BE2C (cell line): ENCODE data around the gene PLXDC2.

Experiments used
- DNase-seq: peaks from one replicate; pipeline ENCODE4 v3.0.0-alpha.2; 2020
- H3K27me3 ChIP-seq: fragments of 250-450 bp; sonication (Bioruptor Pico); 2 replicates; pipeline ENCODE4 v1.5.1; 2020; ENCODE audit warnings: mild to moderate bottlenecking
- H3K36me3 ChIP-seq: fragments of 250-450 bp; sonication (Bioruptor Pico); 2 replicates; pipeline ENCODE4 v1.5.1; 2020; ENCODE audit warnings: mild to moderate bottlenecking
- H3K4me1 ChIP-seq: fragments of 250-450 bp; sonication (Bioruptor Pico); 2 replicates; pipeline ENCODE4 v1.5.1; 2020
- H3K4me3 ChIP-seq: 2 replicates; pipeline ENCODE4 v1.5.1; 2011; ENCODE audit warnings: low read depth, low read length
- H3K9me3 ChIP-seq: fragments of 250-450 bp; sonication (Bioruptor Pico); 2 replicates; pipeline ENCODE4 v1.5.1; 2020
- CTCF ChIP-seq: IDR thresholded peaks from 2 replicates; pipeline ENCODE4 v1.5.1; 2012; ENCODE audit warnings: mild to moderate bottlenecking, low read depth, low read length

The PLXDC2 gene

GRCh38 chr10:19888061-19888660, 71.9 kb downstream of the PLXDC2 start:
- no peaks in the 10 kb centered on the region for H3K4me1 ChIP-seq
- no peaks in the 10 kb centered on the region for H3K9me3 ChIP-seq
- no peak for DNase-seq
- no peaks in the 10 kb centered on the region for H3K27me3 ChIP-seq
- no peak overlapping the region for H3K4me3 ChIP-seq
- TF ChIP-seq CTCF, result no peak
- H3K36me3 ChIP-seq, result no peaks in the 10 kb centered on the region

- TF ChIP-seq CTCF, result no peak
- DNase-seq, result no peak
- Histone ChIP-seq H3K9me3 (no peaks in the 10 kb centered on the region), H3K4me1 (no peaks in the 10 kb centered on the region), H3K27me3 (no peaks in the 10 kb centered on the region), H3K36me3 (no peaks in the 10 kb centered on the region), H3K4me3 (no peak overlapping the region)
These were observed 73.0 kb downstream of the PLXDC2 start for GRCh38 chr10:19889256-19889655.

GRCh38 chr10:19891429-19891828, 75.2 kb downstream of the PLXDC2 start:
- no peaks in the 10 kb centered on the region for H3K27me3 ChIP-seq

GRCh38 chr10:19892270-19892669, 76.0 kb downstream of the PLXDC2 start:
- H3K36me3 ChIP-seq, result no peaks in the 10 kb centered on the region
- H3K9me3 ChIP-seq, result no peaks in the 10 kb centered on the region
- no peak overlapping the region for H3K4me3 ChIP-seq
- no peak for TF ChIP-seq CTCF
- DNase-seq, result no peak
- H3K4me1 ChIP-seq, result no peaks in the 10 kb centered on the region
- no peaks in the 10 kb centered on the region for H3K27me3 ChIP-seq

More at GRCh38 chr10:19891429-19891828, 75.2 kb downstream of the PLXDC2 start:
- H3K4me1 ChIP-seq, result no peaks in the 10 kb centered on the region
- no peaks in the 10 kb centered on the region for H3K9me3 ChIP-seq
- no peak for DNase-seq
- no peaks in the 10 kb centered on the region for H3K36me3 ChIP-seq
- no peak overlapping the region for H3K4me3 ChIP-seq
- TF ChIP-seq CTCF, result no peak

GRCh38 chr10:19892677-19893076, 76.4 kb downstream of the PLXDC2 start:
- Histone ChIP-seq H3K4me3 (no peak overlapping the region), H3K36me3 (no peaks in the 10 kb centered on the region), H3K4me1 (no peaks in the 10 kb centered on the region), H3K9me3 (no peaks in the 10 kb centered on the region), H3K27me3 (no peaks in the 10 kb centered on the region)
- no peak for TF ChIP-seq CTCF
- DNase-seq, result no peak

- no peaks in the 10 kb centered on the region for H3K36me3 ChIP-seq
- no peak overlapping the region for H3K4me3 ChIP-seq
- no peaks in the 10 kb centered on the region for H3K4me1 ChIP-seq
- TF ChIP-seq CTCF, result no peak
- H3K27me3 ChIP-seq, result no peaks in the 10 kb centered on the region
- H3K9me3 ChIP-seq, result no peaks in the 10 kb centered on the region
- no peak for DNase-seq
These were observed 79.3 kb downstream of the PLXDC2 start for GRCh38 chr10:19895500-19895899.
